Ammon's horn (tissue), 1 donor: ENCODE data around the gene UNKL.

Experiments used
- DNase-seq: peaks from one replicate; pipeline ENCODE4 v3.0.0-alpha.2; 2016; ENCODE audit warnings: low spot score

The UNKL gene

DNA sequence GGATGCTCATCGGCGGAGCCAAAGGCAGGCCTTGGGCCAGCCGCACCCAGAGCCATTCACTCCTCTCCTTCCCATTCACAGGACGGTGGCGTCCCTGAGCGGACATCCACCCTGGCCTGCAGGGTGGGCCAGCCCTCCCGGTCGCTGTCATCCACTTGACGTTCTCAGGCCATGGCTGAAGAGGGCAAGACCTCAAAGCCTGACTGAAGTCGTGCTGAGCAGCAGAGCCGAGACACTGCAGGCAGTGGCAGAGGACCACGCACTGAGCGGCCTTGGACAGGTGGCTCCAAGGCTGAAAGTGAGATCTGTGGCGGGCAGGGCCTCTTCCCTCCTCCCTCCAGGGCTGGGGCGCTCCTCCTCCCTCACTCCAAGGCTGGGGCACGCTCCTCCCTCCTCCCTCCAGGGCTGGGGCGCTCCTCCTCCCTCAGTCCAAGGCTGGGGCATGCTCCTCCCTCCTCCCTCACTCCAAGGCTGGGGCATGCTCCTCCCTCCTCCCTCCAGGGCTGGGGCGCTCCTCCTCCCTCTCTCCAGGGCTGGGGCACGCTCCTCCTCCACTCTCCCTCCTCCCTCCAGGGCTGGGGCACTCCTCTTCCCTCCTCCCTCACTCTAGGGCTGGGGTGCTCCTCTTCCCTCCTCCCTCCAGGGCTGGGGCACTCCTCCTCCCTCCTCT lies 38.6 kb downstream of the UNKL start:
- no peak for DNase-seq

DNA sequence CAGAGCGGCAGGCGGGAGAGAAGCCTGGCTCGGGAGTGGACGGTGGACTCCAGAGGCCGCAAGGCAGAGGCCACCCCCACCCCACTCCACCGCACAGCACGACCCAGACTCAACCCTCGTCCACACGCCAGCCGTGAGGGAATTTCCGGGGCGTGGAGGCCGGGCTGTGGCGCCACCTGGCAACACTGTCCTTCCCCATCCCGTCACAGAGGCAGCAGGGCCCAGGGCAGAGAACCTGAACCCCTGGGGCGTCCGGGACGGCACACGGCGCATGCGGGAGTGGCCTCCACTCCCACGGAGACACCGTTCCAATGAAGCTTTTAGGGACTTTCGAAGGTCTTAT lies 39.2 kb downstream of the UNKL start:
- DNase-seq = no peak

- DNase-seq = no peak
Measured at GRCh38 chr16:1374418-1375297, 39.8 kb downstream of the UNKL start.

DNA sequence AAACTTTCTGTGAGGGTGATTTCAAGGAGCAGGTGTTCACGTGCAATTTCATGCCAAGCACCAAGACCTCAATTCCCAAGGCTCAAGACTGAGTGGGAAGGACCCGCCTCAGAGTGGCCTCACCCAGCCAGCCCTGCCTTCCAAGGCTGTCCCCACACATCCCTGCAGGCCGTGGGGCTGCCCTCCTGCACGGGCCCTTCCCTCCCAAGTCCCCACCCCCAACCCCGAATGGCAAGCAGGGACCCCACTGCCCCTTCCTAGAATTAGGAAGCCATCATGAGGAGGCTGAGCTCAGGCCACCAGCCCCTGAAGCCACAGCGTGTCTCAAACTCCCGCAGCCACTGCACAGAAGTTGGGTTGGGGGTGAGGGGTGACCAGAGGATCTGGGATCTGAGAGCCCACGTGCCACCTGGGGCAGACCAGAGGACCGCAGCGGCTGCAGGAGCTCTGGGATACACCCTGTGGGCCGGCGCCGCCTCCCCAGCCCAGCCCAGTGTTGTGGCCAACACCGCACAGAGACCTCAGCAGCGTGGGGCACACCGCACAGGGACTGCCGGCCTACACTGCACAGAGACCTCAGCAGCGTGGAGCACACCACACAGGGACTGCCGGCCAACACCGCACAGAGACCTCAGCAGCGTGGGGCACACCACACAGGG lies 42.1 kb downstream of the UNKL start:
- DNase-seq = no peak

DNA sequence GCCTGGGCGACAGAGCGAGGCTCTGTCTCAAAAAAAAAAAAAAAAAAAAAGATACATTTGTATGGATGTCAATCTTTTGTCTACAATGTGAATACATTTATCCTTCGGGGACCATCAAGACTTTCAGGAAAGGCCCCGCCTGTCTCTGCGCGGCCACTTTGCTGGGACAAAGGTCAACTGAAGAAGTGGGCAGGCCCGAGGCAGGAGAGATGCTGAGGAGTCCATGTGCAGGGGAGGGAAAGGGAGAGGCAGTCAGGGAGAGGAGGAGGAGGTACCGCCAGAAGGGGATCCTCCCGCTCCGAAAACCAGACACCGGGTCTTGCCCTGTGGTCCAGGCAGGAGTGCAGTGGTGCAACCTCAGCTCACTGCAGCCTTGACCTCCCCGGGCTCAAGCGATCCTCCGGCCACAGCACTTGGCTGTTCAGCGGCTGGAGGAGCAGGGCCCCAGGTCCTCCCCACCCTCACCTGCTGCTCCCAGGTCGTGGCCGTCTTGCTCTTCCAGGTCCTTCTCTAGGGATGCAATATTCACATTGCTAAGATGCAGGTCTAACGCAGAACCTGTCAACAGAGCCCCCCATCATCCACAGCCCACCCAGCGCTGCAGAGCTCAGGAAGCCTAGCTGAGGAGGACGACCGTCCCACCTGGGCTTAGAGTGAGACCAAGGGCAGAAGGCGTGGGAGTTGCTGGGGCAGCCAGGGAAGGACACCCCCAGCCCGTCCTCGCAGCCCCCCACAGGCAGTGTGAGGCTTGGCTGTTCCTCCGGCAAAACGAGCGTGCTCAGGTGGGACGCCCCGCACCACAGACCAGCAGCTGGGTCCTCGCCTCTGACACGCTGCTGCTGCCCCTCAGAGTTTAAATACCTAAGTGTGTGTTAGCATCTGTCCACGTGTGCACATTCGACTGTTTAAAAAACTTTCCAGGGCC lies 43.2 kb downstream of the UNKL start:
- no peak for DNase-seq

DNA sequence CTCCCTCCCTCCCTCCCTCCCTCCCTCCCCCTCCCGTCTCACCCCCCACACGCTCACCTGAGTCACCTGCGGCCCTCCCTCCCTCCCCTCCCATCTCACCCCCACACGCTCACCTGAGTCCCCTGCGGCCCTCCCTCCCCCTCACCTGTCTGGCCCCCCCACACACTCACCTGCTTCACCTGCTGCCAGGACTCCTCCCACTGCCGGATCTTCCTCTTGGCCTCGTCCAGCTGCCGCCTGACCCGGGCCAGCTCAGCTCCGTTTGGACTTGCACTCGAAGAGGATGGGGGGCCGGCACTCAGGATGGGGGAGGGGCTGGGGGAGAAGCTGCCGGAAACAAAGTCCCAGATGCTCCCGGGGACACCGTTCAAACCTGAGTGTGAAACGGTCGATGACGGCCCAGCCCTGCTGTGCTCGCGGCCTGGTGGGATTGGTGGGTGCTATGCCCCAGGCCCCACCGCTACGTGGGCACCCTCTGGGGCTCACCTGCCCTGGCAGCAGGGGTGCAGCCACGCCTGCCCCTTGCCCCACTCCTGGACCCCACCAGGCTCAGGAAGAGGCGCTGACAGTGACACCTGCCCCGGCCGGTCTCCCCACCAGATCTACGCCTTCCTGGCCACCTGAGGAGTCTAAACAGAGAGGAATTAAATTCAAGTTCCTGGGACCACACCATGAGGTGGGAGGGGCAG lies 46.9 kb downstream of the UNKL start:
- no peak for DNase-seq

- no peak for DNase-seq
Measured at GRCh38 chr16:1366712-1367299, 47.7 kb downstream of the UNKL start.

DNA sequence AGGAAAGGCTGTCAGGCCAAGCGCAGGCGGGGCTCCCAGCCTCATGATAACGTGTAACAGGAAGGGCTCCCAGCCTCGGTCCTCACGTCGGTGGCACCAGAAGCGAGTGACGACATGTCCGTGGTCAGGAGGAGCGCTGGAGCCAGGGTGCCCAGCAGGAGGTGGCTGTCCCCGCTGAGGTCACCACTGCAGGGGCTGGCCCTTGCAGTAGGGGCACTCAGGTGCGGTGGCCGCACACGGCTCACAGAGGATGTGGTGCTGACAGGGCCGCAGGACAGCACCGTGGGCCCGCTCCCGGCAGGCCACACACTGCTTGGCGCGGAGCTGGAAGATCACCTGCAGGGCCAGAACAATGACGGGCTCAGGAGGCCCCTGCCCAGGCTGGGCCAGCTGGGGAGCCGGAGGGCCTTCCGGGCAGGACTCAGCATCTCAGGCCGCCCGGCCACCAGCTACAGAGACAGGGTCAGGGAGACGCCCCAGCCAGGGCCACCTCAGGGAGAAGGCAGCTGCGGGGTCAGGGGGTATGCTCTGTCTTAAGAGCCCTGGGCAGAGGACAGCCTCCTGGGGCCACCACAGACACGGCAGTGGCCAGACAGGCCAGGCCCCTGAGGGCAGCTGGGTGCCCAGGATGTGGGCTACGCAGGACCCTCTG lies 48.3 kb downstream of the UNKL start:
- no peak for DNase-seq

GRCh38 chr16:1364510-1364909 lies 50.0 kb downstream of the UNKL start:
- DNase-seq = no peak

DNA sequence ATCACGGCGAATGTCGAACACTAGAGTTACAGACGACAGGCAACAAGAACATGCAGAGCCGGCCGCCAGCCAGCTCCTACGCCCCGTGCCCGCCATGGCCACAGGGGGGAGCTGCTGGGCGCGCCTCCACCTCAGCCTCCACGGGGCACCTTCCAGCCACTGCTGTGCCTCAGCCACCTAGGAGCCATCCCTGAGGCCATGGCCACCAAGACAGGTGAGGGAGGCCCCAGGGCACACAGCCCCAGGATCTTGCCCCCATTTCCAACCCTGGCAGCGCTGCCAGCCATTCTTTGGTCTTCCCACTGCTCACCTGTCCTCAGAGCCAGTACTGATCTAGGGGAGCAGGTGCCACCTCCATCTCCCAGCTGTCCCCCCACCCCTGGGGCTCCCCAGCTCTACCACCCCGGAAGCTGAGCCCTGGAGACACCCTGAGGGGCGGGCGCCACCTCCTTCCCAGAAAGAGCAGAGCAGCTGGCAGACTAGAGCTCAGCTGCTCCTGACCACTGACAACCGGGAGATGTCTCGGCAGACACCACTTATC lies 50.9 kb downstream of the UNKL start:
- DNase-seq = peak; percentile 56

GRCh38 chr16:1362807-1363206 lies 51.7 kb downstream of the UNKL start:
- DNase-seq = no peak

- DNase-seq = no peak
Measured at GRCh38 chr16:1361685-1362360, 52.7 kb downstream of the UNKL start.

DNA sequence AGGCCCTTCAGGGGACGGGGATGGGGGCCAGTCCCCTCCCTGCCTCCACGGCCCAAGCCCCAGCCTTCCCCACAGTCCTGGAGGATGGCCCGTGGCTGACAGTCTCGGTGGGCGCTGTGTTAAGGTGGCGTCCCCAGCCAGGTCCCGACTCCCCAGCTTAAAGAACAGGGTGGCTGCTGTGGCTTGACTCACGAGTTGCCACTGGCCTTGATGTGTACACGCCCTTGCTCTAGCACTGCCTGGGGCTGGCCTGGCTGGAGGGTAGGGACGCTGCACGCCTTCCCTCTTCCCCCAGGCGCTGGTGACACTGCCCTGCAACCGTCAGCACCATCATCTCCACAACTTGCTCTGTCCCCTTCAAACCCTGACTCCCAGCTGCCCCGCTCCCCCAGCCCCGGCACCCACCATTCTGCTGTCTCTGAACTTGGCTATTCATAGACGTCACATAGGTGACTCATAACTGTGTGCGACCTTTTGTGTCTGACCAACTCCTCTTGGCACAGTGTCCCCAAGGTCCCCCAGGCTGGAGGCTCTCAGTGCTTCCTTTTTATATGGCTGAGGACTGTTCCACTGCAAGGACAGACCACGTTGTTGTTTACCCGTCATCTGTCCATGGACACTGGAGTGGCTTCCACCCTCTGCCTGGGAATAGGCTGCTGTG lies 56.5 kb downstream of the UNKL start:
- no peak for DNase-seq

DNA sequence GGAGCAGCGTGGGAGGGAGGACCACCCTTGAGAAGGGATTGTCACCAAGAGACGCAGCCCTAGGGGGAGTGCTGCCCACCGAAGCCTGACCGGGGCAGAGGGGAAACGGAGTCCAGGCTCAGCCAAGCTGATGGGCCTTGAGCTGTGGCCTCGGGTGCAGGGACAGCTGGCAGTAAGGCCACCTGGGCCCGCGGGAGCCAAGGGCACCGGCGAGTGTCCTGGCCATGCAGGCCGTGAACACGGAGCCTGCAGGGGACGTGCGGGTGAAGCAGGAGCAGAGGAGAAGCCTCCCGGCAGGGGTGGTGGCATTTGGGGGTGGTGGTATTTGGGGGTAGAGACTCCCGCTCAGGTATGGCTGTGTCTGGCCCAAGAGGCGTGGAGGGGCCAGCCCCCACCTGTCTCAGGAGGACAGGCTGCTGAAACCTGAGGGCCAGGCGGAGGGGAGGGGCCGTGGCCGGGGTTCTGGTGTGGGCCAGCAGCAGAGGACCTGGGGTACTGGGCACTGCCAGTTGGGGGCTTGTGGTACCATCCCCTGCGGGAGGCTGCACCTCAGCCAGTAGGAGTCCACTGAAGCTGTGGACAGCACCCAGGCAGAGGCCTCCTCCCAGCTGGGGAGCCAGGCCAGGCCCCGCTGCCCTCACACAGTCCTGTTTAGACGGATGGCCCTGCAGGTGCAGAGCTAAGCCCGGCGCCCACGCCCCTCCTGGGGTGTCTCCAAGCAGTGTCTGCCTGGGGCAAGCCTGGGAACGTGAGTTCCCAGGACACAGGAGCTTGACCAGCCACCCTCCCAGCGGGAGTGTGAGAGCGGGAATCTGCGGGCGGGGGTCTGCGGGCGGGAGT lies 58.2 kb downstream of the UNKL start:
- no peak for DNase-seq

DNA sequence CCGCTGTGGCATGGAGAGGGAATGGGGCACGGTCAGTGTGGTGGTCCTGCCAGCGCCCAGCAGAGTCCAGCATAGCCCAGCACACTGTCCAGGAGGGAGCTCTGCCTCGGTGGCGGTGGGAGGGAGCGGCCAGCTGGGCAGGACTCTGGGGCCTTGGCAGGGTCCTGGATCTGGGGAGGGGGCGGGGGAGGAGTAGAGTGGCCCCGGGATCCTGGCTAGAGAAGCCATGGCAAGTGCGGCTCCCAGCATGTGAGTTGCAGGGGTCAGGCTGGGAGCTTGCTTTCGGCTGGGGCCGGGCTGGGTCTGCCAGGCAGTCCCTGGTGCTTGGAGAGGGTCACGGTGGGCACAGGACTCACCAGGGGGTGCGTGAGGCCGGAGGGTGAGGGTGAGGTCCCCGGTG lies 58.9 kb downstream of the UNKL start:
- no peak for DNase-seq

GRCh38 chr16:1354815-1355540 lies 59.5 kb downstream of the UNKL start:
- no peak for DNase-seq

- peak; percentile 78 for DNase-seq
Measured at GRCh38 chr16:1351582-1352362, 62.7 kb downstream of the UNKL start, which contains the start of the genes GNPTG and TSR3. TSS of gene GNPTG (plus strand) at chr16:1351931. CDS start at chr16:1351966, 35 bp downstream. TSS of gene TSR3 (minus strand) at chr16:1351878. CDS start at chr16:1351804, 74 bp downstream.
